ENCODE measurements around the gene ADAMTSL4.

ADAMTSL4 gene

DNA sequence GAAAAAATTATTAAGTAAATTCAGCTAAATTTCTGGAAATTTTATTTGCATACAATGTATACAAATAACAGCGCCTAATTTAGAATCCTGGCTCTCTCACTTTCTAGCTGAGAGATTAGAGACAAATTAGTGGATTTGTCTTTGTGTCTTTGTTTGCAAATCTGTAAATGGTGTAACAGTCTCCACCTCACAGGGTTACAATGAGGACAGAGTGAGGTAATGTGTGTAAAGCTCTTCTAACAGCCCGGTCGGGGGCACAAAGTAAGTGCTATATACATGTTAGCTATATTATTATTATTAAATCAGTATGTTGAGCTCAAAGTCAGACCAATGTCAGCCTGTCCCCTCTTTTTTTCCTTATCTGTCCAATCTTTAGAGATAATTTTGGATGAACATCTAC lies 5.0 kb upstream of the ADAMTSL4 start:
- Mint-ChIP-seq H3K27ac (no peak overlapping the region), H3K4me1 (peaks cover 7 to 9% of the 10 kb centered on the region in 2 donors), H3K9me3 (no peaks in the 10 kb centered on the region), H3K36me3 (no peaks in the 10 kb centered on the region), H3K4me3 (no peak overlapping the region), H3K27me3 (peaks cover 0 to 17% of the 10 kb centered on the region in 2 donors)
- ATAC-seq (replicated peaks) (no peak), DNase-seq (no peak)

DNA sequence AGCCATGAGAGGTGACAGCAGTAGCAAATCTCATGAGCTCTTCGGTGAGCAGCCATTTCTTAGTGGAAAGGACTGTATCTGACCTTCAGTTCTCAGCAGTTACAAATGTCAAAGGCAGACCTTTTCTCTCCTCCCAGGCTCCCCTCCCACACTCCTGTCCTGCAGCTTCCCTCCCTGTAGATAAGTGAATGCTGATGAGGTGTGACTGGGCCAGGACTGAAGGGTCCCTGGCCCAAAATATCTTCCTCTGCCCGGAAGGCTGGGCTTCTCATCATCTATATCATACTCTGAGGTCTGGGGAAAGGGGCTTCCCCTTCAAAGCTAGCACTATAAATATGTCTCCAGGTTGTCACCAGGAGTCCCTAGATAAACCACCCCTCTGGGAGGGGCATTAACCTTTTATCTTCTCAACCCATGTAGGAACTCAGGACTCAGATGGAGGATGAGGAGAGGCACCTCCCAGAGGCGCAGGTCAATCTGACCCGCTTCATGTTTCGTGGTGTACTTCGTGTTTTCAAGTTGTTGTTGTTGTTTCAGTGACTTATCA lies 3.6 kb upstream of the ADAMTSL4 start:
- no peaks in the 10 kb centered on the region for H3K36me3 Mint-ChIP-seq
- ATAC-seq (replicated peaks) = peak; percentile 50 to 59
- H3K27ac Mint-ChIP-seq = peak overlapping the region; percentile 75
- no peak for DNase-seq
- H3K9me3 Mint-ChIP-seq = no peaks in the 10 kb centered on the region
- peaks cover 5 to 24% of the 10 kb centered on the region in 2 donors for H3K27me3 Mint-ChIP-seq
- H3K4me3 Mint-ChIP-seq = peak overlapping the region; percentile 44 to 71
- H3K4me1 Mint-ChIP-seq = peaks cover 16 to 20% of the 10 kb centered on the region in 2 donors

DNA sequence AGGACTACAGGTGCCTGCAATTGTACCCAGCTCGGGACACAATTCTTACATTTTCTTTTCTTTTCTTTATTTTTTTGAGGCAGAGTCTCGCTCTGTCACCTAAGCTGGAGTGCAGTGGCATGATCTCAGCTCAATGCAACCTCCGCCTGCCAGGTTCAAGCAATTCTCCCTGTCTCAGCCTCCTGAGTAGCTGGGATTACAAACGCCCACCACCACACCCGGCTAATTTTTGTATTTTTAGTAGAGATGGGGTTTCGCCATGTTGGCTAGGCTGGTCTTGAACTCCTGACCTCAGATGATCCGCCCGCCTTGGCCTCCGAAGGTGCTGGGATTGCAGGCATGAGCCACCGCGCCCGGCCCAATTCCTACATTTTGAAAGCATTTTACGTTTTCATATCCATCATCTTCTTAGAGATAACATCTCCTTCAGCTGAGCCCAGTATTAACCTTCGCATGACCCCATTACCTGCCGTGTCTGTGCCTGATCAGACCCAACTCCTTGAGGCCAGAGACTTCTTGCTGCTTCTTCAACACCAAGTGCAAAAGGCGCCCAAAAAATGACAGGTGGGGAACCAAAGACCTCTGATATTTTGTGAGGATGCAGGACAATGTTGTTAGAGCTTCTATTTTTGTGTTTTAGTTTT lies 2.8 kb upstream of the ADAMTSL4 start:
- no peak for ATAC-seq (replicated peaks)
- H3K36me3 Mint-ChIP-seq = no peaks in the 10 kb centered on the region
- no peak overlapping the region for H3K27ac Mint-ChIP-seq
- H3K4me3 Mint-ChIP-seq = no peak overlapping the region
- H3K9me3 Mint-ChIP-seq = no peaks in the 10 kb centered on the region
- peaks cover 5 to 24% of the 10 kb centered on the region in 2 donors for H3K27me3 Mint-ChIP-seq
- peaks cover 19 to 28% of the 10 kb centered on the region in 2 donors for H3K4me1 Mint-ChIP-seq
- no peak for DNase-seq

DNA sequence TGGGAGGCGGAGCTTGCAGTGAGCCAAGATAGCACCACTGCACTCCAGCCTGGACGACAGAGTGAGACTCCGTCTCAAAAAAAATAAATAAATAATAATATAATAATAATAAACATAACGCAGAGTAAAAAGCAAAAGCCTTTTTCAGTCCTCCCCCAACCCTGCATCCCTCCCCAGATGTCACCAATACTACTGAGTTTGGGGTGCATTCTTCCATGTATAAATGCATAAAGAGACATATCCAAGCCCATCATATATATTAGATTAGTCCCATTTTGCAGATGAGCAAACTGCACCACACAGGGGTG lies 930 bp upstream of the ADAMTSL4 start:
- DNase-seq (no peak), ATAC-seq (replicated peaks) (no peak)
- Mint-ChIP-seq H3K36me3 (no peaks in the 10 kb centered on the region), H3K4me3 (peak overlapping the region; percentile 70 to 83), H3K27ac (no peak overlapping the region), H3K27me3 (peaks cover 5 to 24% of the 10 kb centered on the region in 2 donors), H3K9me3 (no peaks in the 10 kb centered on the region), H3K4me1 (peaks cover 29 to 47% of the 10 kb centered on the region in 2 donors)

GRCh38 chr1:150549496-150550221 lies 451 bp downstream of the ADAMTSL4 start:
- ATAC-seq (replicated peaks) = no peak
- H3K36me3 Mint-ChIP-seq = peaks cover 0 to 3% of the 10 kb centered on the region in 2 donors
- no peak for DNase-seq
- H3K4me3 Mint-ChIP-seq = peak overlapping the region; percentile 80 to 83
- H3K27me3 Mint-ChIP-seq = peaks cover 5 to 24% of the 10 kb centered on the region in 2 donors
- no peaks in the 10 kb centered on the region for H3K9me3 Mint-ChIP-seq
- peaks cover 29 to 49% of the 10 kb centered on the region in 2 donors for H3K4me1 Mint-ChIP-seq
- peak overlapping the region; percentile 79 for H3K27ac Mint-ChIP-seq

DNA sequence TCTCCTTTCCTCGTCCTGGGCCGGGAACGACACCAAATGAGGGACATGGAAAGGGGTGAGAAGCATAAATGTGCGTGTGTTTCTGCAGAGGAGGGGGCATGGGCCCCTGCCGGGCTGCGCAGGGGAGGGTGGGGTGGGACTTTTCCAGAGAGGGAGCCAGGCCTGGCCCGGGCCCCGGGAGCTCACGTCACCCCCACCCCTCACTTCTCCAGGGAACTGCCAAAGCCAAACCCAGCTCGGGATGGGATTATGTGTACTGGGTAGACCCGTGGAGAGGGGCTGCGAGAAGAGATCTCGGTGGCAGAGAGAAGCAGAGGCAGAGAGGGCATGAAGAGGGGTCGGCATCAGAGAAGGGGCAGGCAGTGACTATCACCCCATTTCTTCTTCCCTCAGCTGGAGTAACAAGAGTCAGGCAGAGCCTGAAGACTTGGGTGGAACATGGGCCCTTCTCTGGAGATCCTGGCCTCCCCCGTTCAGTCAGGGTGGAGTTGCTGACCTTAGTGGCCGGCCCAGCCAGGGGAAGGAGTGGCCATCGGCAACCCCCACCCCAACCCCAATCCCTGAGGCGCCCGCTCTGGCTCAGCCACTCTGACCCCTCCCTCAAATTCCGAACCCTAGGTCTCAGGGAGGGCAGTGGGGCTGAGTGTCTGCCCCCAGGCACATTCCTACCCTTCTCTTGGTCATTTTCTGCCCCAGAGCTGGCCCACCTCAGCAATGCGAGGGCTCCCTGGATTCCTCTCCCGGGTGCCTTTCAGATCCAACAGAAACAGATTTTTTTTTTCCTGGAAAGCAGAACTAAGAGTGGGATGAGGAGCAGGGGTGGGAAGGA lies 1.2 kb downstream of the ADAMTSL4 start:
- no peaks in the 10 kb centered on the region for H3K9me3 Mint-ChIP-seq

GRCh38 chr1:150551051-150551783 lies 2.0 kb downstream of the ADAMTSL4 start:
- ATAC-seq (replicated peaks) (peak; percentile 12 to 24), DNase-seq (no peak)
- Mint-ChIP-seq H3K4me3 (no peak overlapping the region), H3K27me3 (peaks cover 5 to 17% of the 10 kb centered on the region in 2 donors), H3K4me1 (peaks cover 23 to 45% of the 10 kb centered on the region in 2 donors), H3K27ac (peak overlapping the region; percentile 38), H3K36me3 (peaks cover 0 to 3% of the 10 kb centered on the region in 2 donors), H3K9me3 (no peaks in the 10 kb centered on the region)

More for the DNA sequence above, 1.2 kb downstream of the ADAMTSL4 start:
- no peak overlapping the region for H3K27ac Mint-ChIP-seq
- H3K27me3 Mint-ChIP-seq = peaks cover 5 to 22% of the 10 kb centered on the region in 2 donors
- ATAC-seq (replicated peaks) (no peak), DNase-seq (no peak)
- H3K4me1 Mint-ChIP-seq = peaks cover 27 to 47% of the 10 kb centered on the region in 2 donors
- H3K36me3 Mint-ChIP-seq = peaks cover 0 to 3% of the 10 kb centered on the region in 2 donors
- no peak overlapping the region for H3K4me3 Mint-ChIP-seq

DNA sequence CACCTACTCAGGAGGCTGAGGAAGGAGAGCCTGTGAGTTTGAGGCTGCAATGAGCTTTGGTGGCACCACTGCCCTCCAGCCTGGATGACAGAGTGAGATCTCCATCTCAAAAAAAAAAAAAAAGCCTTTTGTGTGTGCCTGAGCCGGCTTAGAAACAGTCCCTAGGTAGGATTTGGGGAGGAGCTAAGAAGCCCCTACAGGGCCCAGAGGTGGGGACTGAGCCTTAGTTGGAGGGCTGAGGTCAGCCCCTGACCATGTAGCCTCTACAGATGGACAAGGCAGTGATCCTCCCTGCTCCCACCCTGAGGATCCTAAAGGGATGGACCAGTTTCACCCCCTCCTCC lies 2.5 kb downstream of the ADAMTSL4 start:
- Mint-ChIP-seq H3K36me3 (peaks cover 0 to 3% of the 10 kb centered on the region in 2 donors), H3K27ac (peak overlapping the region; percentile 42), H3K4me3 (peak overlapping the region in 1 of 2 donors; percentile 41), H3K4me1 (peaks cover 23 to 48% of the 10 kb centered on the region in 2 donors), H3K27me3 (peaks cover 5 to 11% of the 10 kb centered on the region in 2 donors), H3K9me3 (no peaks in the 10 kb centered on the region)
- no peak for ATAC-seq (replicated peaks)
- DNase-seq = no peak

DNA sequence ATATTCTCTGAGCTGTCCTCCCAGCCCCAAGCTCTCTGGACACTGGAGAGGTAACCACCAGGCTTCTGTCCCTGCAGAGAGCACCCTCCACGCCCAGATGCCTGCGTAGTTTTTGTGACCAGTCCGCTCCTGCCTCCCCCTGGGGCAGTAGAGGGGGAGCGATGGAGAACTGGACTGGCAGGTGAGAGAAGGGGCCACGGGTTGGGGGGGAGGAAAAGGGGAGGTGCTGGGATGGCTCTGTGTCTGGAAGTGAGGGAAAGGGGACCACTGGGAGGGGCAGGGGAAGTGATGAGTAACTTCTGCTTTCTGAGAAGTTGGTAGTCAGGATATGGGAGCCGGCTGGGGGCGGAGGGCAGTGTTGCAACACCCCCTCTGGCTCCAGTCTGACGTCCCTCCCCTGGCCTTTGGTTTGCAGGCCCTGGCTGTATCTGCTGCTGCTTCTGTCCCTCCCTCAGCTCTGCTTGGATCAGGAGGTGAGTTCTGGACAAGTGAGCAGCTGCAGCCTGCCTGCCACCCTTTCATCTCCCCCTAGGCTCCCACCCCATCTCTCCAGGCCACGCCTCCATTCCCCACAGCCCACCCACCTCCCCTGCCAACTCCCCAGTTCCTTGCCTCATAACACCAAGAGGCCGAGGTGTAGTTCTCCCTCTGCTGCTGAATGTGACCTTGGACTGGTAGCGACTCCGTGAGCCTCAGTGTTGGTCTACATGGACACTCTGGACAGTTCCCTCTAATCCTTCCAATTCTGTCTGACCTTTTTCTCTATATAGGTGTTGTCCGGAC lies 3.1 kb downstream of the ADAMTSL4 start:
- Mint-ChIP-seq H3K4me1 (peaks cover 23 to 48% of the 10 kb centered on the region in 2 donors), H3K27me3 (peaks cover 5 to 7% of the 10 kb centered on the region in 2 donors), H3K36me3 (peaks cover 0 to 3% of the 10 kb centered on the region in 2 donors), H3K9me3 (no peaks in the 10 kb centered on the region), H3K4me3 (peak overlapping the region; percentile 41 to 56), H3K27ac (peak overlapping the region; percentile 42)
- ATAC-seq (replicated peaks) (peak; percentile 26 to 30), DNase-seq (no peak)

DNA sequence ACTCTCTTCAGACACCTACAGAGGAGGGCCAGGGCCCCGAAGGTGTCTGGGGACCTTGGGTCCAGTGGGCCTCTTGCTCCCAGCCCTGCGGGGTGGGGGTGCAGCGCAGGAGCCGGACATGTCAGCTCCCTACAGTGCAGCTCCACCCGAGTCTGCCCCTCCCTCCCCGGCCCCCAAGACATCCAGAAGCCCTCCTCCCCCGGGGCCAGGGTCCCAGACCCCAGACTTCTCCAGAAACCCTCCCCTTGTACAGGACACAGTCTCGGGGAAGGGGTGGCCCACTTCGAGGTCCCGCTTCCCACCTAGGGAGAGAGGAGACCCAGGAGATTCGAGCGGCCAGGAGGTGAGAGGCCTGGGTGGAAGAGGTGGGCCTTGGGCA lies 3.7 kb downstream of the ADAMTSL4 start:
- ATAC-seq (replicated peaks) = no peak
- Mint-ChIP-seq H3K36me3 (peaks cover 0 to 3% of the 10 kb centered on the region in 2 donors), H3K4me1 (peaks cover 23 to 48% of the 10 kb centered on the region in 2 donors), H3K9me3 (no peaks in the 10 kb centered on the region), H3K27me3 (peaks cover 5 to 7% of the 10 kb centered on the region in 2 donors), H3K27ac (peak overlapping the region; percentile 37), H3K4me3 (peak overlapping the region in 1 of 2 donors; percentile 41)
- no peak for DNase-seq

DNA sequence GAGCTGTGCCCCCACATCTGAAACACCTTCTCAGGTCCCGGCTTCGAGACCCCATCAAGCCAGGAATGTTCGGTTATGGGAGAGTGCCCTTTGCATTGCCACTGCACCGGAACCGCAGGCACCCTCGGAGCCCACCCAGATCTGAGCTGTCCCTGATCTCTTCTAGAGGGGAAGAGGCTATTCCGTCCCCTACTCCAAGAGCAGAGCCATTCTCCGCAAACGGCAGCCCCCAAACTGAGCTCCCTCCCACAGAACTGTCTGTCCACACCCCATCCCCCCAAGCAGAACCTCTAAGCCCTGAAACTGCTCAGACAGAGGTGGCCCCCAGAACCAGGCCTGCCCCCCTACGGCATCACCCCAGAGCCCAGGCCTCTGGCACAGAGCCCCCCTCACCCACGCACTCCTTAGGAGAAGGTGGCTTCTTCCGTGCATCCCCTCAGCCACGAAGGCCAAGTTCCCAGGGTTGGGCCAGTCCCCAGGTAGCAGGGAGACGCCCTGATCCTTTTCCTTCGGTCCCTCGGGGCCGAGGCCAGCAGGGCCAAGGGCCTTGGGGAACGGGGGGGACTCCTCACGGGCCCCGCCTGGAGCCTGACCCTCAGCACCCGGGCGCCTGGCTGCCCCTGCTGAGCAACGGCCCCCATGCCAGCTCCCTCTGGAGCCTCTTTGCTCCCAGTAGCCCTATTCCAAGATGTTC lies 4.3 kb downstream of the ADAMTSL4 start:
- ATAC-seq (replicated peaks) (no peak), DNase-seq (no peak)
- H3K4me3 Mint-ChIP-seq = no peak overlapping the region
- H3K27me3 Mint-ChIP-seq = peaks cover 5 to 7% of the 10 kb centered on the region in 2 donors
- no peaks in the 10 kb centered on the region for H3K9me3 Mint-ChIP-seq
- no peak overlapping the region for H3K27ac Mint-ChIP-seq
- peaks cover 0 to 3% of the 10 kb centered on the region in 2 donors for H3K36me3 Mint-ChIP-seq
- peaks cover 21 to 48% of the 10 kb centered on the region in 2 donors for H3K4me1 Mint-ChIP-seq

GRCh38 chr1:150554086-150554452 lies 4.9 kb downstream of the ADAMTSL4 start:
- Mint-ChIP-seq H3K27ac (no peak overlapping the region), H3K36me3 (peaks cover 0 to 3% of the 10 kb centered on the region in 2 donors), H3K4me1 (peaks cover 20 to 48% of the 10 kb centered on the region in 2 donors), H3K27me3 (peaks cover 5 to 7% of the 10 kb centered on the region in 2 donors), H3K4me3 (no peak overlapping the region), H3K9me3 (no peaks in the 10 kb centered on the region)
- ATAC-seq (replicated peaks) (no peak), DNase-seq (no peak)

Data from stimulated activated naive B cell treated with anti-CD40 and anti-IgM and Interleukin-4, amounts not matched to agents 10 μg/mL and 1 μg/mL and 100 μg/mL, for 72 hours (primary cell).